A549 (cell line): ENCODE results near the gene GRK4.

Experiments used
- CTCF ChIP-seq: fragments of >200 bp; sonication (Bioruptor Twin); formaldehyde crosslinking; IDR thresholded peaks from 3 replicates; pipeline ENCODE4 v1.5.1; 2016
- ESRRA ChIP-seq: fragments of 150-350 bp; IDR thresholded peaks from 2 replicates; pipeline ENCODE4 v1.6.1; 2014; ENCODE audit warnings: mild to moderate bottlenecking, low read length, borderline replicate concordance
- JUNB ChIP-seq: fragments of >200 bp; sonication (Bioruptor Twin); formaldehyde crosslinking; IDR thresholded peaks from 2 replicates; pipeline ENCODE4 v1.6.1; 2016
- MAZ ChIP-seq: fragments of 150-350 bp; IDR thresholded peaks from 2 replicates; pipeline ENCODE4 v1.6.1; 2014; ENCODE audit warnings: antibody characterized with exemption, low read depth, low read length, borderline replicate concordance
- RAD21 ChIP-seq, 2 experiments: fragments of >200 bp in 1 of 2; sonication (Bioruptor Twin) in 1 of 2; formaldehyde crosslinking in 1 of 2; IDR thresholded peaks in 1 of 2; conservative IDR thresholded peaks in 1 of 2; 2 replicates in 1 of 2; 3 replicates in 1 of 2; pipeline ENCODE4 v1.6.1; 2012 to 2018; ENCODE audit warnings: inconsistent platforms in 1 of 2
- ZFP36 ChIP-seq: fragments of 450-650 bp; IDR thresholded peaks from 2 replicates; pipeline ENCODE4 v1.6.1; 2014; ENCODE audit warnings: borderline replicate concordance; ENCODE audit not compliant: partially characterized antibody

- TF ChIP-seq ZFP36 (no peak), RAD21 (conservative IDR thresholded peaks at IDR 0.05 in 1 of 2, IDR thresholded peaks at IDR 0.05 in 1 of 2) (no peak), CTCF (no peak), ESRRA (no peak), MAZ (no peak), JUNB (no peak)
These were observed 15.4 kb upstream of the GRK4 start for GRCh38 chr4:2947926-2948325.
